ENCODE data around the gene SORCS1.

Gene SORCS1

GRCh38 chr10:107163881-107164861 lies at the start of gene SORCS1:
TSS of gene SORCS1 (minus strand) at chr10:107164706.
- DNase-seq, result no peak

GRCh38 chr10:107214261-107214660 lies 49.8 kb upstream of the SORCS1 start:
- no peak for DNase-seq

DNA sequence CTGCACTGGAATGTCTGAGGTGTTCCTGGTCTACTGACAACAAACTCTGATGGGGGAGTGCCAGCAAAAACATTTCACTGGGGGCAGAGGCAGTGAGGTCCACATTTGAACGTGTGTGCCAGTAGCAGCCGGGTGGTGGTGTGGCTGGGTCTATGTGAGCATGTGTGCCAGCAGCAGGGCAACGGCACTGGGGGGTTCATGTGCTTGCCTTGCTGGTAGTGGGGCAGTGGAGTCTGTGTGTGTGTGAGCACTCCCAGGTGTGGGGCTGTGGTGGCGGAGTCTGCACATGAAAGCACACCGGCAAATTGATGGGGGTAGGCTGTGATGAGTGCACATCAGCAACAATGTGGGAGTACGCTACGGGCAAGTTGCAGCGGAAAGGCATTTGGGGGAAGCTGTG lies 49.4 kb upstream of the SORCS1 start:
- no peak for DNase-seq

DNA sequence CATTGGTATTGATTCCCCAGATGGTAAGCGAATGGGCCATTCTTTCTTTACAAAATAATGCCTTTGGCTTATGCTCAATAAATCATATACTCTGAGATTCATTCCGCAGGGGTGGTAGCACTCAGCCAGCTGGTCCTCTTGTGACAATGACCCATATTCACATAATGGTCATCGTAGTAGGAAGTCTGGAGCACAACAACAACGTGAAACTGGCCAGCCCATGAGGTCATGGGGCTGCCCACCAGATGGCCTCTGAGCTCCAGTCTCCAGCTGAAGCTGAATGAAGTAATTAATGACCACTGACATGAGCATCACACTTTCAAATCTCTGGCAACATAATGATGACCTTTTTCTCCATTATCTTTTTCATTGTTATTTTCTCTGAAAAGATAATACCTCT lies 42.3 kb upstream of the SORCS1 start:
- no peak for DNase-seq

DNA sequence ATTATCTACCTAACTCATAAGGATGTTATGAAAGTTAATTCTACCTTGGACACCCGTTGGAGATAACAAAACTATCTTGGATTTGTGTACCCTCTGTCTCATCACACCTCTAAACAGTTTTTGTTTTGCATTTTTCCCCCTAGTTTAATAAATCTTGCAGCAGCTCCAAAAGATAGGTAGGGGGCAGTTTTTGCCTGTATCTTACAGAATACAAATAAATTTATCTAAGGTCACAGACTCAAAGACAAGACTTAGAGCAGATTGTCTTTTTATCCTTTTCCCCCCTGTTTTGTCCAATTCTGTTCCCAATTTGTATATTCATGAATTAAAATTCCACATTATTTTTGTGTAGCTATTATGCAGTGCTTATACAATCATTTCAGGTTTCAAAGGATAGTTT lies 5.0 kb upstream of the SORCS1 start:
- DNase-seq, result no peak

DNA sequence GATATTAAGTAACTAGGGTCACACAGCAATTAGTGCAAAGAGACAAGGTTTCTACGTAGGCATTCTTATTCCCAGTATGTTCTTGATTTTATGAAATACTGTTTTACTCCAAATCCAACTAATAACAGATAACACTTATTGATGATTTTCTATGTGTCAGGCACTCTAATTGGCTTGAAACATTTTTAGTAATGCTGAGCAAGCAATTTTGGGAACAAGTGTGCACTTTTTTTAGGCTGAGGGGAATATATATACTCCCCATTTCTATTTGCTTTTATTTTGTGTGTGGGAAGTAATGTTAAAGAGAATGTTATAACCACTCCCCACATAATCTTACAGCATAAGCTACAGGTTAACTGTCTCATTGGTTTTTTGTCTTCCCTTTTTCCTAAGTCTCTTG lies 4.2 kb upstream of the SORCS1 start:
- no peak for DNase-seq

DNA sequence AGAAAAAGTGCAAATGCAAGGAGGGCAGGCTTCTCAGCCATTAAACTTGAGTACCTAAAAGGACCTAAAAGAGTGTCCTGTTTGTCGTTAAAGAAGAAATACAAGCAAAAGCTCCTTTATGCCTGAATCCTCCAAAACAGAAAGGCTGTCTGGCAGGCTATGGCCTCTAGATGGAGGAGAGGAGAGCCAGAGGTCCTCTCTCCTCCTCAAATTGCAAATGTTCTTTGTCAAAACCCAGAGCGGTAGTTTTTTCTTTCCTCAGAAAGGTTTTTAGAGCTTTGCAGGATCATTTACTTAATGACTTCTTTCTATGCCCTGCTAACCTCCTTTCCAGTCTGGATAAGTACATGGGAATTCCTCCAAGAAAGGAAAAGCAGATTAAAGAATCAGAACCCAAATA lies 1.9 kb upstream of the SORCS1 start:
- no peak for DNase-seq

GRCh38 chr10:107164992-107165391 lies 486 bp upstream of the SORCS1 start:
- DNase-seq, result no peak

- DNase-seq, result no peak
These were observed 1.2 kb downstream of the SORCS1 start for GRCh38 chr10:107163076-107163855.

DNA sequence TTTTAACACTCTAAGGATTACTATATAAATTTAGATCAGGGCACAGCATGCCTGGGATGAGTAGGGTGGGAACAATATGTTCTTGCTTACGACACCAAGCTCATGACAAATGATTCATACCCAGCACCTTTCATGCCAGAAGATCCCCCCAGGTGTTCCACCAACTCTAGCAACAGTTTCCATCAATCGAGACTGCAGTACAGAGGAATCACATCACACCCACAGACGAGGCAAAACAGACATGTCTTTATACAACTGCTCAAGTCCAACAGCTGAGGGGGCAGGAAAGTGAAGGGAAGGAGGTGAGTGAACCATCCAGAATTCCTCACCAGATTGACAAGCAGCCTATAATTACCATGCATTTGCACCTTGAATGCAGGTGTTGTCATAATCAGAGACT lies 3.6 kb downstream of the SORCS1 start:
- DNase-seq, result no peak

- no peak for DNase-seq
These were observed 4.6 kb downstream of the SORCS1 start for GRCh38 chr10:107159871-107160270.

GRCh38 chr10:107157071-107157470 lies 7.4 kb downstream of the SORCS1 start:
- no peak for DNase-seq

DNA sequence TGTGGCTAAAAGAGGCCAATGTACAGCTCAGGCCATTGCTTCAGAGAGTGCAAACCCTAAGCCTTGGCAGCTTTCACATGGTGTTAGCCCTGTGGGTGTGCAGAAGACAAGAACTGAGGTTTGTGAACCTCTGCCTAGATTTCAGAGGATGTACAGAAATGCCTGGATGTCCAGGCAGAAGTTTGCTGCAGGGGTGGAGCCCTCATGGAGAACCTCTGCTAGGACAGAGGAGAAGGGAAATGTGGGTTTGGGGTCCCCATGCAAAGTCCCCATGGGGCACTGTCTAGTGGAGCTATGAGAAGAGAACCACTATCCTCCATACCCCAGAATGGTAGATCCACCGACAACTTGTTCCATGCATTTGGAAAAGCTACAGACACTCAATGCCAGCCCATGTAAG lies 12.4 kb downstream of the SORCS1 start:
- DNase-seq, result no peak

GRCh38 chr10:107148906-107149305 lies 15.6 kb downstream of the SORCS1 start:
- DNase-seq, result no peak

GRCh38 chr10:107144490-107144889 lies 20.0 kb downstream of the SORCS1 start:
- DNase-seq, result no peak

DNA sequence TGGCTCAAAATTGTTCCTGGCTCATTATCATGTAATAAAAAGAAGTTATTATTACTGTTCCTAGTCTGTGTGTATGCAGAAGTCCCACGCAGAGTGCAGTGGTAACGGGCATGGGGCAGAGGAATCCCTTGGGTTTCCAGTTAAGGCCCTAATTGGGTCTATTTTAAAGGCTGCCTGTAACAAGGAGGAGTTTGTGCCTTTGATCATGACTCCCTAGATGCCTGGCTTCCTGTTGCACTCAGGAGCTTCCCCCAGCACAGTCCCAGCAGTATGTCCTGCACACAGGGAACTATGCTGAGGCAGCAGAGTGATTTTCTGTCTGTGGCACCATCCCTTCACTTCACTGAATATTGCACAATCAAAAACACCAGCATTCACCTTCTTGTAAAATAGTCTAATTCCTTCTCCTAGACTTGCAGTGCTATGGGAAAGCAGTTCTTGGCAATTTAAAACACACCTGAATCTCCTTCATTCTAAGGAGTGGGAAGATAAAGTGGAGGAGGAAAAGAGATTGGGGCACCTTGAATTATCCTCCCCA lies 22.9 kb downstream of the SORCS1 start:
- no peak for DNase-seq

- DNase-seq, result no peak
These were observed 25.3 kb downstream of the SORCS1 start for GRCh38 chr10:107139237-107139636.

DNA sequence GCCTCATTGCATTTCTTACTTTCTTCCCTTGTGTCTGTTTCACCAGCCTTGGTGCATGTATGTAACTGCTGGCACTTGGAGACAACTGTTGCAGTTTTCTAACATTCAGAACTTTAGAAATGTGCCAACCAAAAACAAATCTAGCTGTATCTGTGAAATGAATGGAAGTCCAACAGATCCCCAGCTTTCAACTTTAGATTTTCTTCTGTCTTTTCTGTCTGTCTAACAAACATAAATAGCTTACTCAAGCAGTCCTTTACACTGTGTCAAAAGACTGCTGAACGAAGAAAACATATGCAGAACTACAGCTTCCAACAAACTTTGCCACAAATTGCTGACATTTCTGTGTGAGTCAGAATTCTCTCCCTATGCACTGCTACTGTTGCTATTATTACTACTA lies 30.9 kb downstream of the SORCS1 start:
- no peak for DNase-seq

- no peak for DNase-seq
These were observed 35.5 kb downstream of the SORCS1 start for GRCh38 chr10:107129000-107129399.

GRCh38 chr10:107126512-107127065 lies 37.9 kb downstream of the SORCS1 start:
- DNase-seq, result no peak

DNA sequence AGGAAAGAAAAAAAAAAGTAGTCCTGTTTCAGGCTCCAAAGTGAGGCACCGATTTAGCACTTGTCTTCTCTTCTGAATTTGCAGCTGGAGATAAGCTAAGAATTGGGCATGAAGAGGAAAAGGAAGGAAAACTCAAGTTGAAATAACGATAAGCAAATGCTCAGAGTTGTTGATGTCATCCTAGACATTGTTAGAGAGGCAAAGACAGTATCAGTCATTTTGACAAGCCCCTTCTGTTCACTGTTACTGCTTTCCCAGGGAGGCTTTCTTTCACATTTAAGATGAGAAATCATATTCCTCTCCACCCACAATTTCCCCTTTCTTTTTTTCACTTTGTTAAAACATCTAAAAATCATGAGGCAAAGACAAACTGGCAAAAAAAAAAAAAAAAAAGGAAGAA lies 41.8 kb downstream of the SORCS1 start:
- DNase-seq, result no peak

GRCh38 chr10:107118866-107119265 lies 45.6 kb downstream of the SORCS1 start:
- no peak for DNase-seq

DNA sequence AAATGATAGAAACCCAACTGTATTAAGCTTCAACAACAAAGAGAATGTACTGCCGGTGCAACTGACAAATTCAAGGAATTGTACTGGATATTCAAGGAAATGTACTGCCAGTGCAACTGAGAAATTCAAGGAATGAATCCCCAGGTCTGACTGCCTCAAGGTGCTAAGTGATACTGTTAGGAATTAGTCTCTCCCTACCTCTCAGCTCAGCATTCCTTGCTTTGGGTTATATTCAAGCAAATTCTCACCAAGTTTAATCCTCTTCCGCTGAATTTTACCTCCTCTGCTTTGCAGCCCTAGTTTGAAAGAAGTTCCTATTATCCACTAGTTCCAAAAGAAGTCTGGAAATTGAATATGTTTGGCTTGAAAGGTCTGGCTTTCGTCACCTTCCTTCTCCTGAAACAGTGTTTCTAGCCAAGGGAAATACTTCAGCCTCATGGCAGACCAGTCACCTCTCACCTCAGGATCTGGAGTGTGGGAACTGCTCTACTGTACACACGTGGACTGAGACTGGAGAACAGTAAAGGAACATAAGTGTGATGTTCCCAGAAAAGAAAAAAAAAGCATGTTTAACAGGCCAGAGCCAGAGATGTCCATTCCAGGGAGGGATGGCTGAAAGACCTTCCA lies 60.4 kb downstream of the SORCS1 start:
- no peak for DNase-seq
